NCI-H1694 treated with DMSO at 0.1 percent for 48 hours (cell line): ENCODE results near the gene FARP1.

ENCODE experiments used
- DNase-seq: peaks from one replicate; lab custom pipeline; 2025; lab: John Stamatoyannopoulos, UW

The FARP1 gene

GRCh38 chr13:98443800-98444325, 301.0 kb downstream of the FARP1 start:
- DNase-seq = no peak

DNA sequence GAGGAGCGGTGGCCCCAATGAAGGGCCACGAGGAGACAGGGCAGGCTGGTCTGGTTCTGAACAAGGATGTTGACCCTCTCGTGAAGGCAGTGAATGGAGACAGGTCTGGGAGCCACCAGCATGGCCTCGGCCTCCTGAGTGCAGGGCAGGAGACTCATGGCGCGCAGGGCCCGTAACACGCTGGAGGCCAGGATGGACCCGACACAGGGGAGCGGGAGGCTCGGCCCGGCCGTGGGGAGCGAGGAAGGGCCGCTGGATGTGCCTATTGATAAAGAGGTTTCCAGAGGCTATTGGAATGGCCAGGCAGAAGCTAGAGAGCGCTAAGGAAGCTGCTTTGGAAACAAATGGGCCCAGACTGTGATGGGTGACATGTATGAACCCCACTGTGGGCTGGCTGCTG, 301.5 kb downstream of the FARP1 start:
- no peak for DNase-seq

DNA sequence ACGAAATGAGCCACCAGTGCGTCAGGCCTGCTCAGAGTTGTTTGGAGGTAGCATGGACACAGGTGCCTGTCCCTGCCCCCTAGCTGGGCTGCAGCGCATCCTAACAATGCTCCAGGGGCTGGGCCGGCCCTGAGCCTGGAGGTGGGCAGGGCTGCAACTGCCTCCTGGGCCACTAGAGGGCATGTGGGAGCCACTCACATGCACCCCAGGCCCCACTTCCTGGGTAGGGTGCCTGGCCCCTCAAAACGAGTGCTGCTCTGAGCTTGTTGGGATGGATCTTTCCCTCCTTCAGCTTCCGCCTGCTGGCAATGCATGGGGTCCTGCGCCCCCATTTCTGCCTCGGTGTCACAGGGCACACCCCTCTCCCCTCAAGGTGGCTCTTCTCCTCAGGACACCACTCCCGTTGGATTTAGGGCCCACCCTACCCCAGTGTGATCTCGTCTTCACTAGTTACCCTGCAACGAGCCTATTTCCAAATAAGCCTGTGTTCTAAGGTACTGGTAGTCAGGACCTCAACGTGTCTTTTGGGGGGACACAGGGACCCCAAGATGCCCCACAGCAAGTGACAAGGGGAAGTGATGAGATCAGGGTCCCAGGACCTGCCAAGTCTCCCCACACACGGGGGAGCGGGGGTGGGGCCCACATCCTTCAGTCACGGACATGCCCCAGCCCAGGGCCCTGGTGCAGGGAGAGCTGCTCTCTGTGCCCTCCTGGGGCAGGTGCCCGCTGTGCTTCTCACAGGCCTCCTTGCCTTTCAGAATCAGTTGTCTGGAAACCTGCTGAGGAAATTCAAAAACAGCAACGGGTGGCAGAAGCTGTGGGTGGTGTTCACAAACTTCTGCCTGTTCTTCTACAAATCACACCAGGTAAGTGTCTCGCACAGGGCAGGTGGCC, 302.7 kb downstream of the FARP1 start:
- DNase-seq = peak; percentile 41

- DNase-seq = no peak
Observed at GRCh38 chr13:98446234-98446621, 303.3 kb downstream of the FARP1 start.

DNA sequence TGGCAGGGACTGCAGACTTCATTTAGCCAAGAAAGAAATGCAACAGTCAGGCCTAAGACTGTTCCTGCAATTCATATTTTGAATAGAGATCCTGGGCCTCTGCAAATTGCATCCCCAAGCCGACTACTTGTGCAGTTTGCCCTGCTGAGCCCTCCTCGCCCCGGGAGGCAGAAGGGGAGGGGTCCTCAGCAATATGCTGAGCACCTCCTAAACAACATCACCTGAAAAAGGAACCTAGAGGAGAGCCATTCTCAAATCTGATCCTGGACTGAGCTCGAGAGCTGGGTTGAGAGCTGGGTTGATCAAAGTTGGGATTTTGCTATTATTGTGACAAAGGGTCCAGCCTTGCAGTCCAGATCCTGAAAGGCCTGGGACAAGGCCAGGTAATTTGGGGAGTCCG, 304.2 kb downstream of the FARP1 start:
- DNase-seq = no peak

- DNase-seq = peak; percentile 60
Observed at GRCh38 chr13:98447881-98448641, 305.2 kb downstream of the FARP1 start.

GRCh38 chr13:98448642-98448928, 305.7 kb downstream of the FARP1 start:
- DNase-seq = no peak

DNA sequence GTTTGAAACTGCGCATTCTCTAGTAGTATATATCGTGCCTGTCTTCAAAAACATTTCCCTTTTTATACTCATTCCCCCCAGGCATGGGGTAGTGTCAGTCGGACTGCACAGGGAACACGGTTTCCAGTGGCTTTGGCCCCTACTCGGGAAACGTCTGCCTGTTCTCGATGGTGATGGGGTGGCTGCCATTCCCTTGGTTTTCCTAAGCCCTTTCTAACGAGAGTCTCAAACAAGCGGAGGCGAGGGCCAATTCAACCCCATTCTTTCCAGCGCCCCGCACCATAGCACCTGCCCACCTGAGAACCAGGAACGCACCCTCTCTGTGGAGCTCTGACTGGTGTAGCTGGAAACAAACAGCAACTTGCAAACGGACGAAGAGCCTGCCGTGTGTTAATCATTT, 306.4 kb downstream of the FARP1 start:
- no peak for DNase-seq

- no peak for DNase-seq
Observed at GRCh38 chr13:98450026-98450425, 307.1 kb downstream of the FARP1 start.

GRCh38 chr13:98450539-98451111, 307.7 kb downstream of the FARP1 start:
- no peak for DNase-seq

DNA sequence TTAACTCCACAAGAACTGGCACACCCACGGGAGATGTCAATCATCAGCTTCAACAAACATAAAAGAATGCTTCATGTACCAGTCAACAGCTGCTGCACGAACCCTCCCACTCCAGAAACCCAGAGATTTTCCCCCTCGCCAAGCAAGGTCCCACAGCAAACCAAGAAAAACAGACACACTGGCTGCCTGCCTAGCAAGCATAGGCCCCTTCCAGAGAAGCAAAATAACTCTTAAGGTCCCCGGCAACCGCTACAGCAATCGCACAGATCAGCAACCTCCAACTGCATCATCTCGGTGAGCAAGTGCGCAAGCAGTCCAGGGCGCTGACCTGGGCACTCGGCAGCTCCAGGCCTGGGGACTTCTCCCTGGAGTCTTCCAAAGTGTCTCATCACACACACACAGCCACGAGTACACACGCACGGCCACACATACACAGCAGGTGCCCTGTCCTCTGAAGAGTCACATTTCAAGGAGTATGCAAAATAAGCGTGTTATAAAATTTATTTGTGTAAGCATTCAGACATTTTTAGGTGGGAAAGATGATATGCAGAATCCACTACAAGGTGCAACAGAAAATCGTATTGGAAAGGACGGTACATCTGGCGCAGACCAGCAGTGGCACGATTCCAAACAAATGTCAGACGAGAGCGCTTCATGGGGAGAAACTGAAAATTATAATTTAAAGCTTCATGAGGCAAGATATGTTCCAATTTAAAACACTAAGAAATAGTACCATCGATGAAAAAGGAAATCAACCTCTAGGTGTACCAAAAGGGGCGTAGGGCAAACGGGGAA, 309.0 kb downstream of the FARP1 start:
- DNase-seq = peak; percentile 65

- no peak for DNase-seq
Observed at GRCh38 chr13:98452851-98453843, 310.3 kb downstream of the FARP1 start.

GRCh38 chr13:98454389-98454881, 311.5 kb downstream of the FARP1 start:
- peak; percentile 57 for DNase-seq

DNA sequence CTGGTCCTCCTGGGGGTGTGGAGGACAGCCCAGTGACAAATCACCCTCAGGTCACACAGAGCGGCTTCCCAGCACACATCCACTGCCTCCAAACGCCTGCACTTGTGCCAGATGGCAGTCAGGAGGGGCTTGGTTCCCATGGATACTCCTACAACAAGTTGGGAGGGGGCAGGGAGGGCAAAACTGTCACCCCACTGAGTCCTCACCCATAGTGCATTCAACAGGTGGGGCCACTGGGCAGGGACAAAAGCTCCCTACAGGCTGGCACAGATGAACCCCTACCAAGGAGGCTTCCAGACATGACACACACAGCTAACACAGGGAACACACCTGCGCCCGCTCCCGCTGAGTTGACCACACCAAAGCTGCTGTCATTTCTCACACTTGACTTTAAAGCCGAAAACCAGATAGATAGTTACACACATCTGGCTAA, 313.5 kb downstream of the FARP1 start:
- DNase-seq = no peak

- no peak for DNase-seq
Observed at GRCh38 chr13:98457053-98457452, 314.2 kb downstream of the FARP1 start.

- no peak for DNase-seq
Observed at GRCh38 chr13:98458431-98458830, 315.5 kb downstream of the FARP1 start.

DNA sequence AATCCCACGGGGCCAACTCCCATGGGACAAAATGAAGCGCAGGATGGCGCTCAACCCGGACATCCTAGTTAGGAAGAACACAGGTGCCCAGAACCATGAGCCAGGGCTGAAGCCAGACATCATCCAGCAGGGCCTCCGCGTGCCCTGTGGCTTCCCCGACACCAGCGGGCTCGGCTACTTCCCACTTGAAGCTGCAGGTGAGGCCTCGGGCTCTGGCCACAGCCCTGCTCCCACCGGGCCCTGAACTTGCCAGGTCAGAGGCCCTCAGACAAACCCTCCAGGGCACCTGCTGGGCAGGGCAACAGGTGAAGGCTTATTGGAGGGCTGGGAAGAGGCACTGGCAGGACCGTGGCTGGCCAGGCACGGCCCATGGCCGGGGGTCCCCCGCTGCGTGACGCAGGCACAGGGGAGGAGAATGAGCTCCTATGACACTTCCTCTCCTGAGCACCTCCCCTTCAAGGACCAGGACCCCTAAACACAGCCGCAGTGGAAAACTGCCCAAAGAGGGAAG, 316.3 kb downstream of the FARP1 start:
- DNase-seq = no peak

GRCh38 chr13:98459721-98460370, 317.0 kb downstream of the FARP1 start:
- DNase-seq = no peak

DNA sequence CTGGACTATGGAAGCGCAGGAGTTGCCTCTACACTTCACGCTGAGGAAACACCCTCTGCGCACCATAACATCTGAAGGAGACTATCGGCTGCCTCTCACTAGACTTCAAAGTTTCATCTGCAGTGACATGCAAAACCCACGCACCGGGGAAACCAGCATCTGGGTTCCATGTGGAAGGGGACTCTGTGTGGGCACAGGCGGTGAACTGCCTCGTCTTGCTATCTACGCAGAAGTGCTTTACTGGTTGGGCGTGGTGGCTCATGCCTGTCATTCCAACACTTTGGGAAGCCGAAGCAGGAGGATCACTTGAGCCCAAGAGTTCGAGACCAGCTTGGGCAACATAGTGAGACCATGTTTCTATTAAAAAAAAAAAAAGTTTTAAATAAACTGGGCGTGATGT, 317.6 kb downstream of the FARP1 start:
- no peak for DNase-seq
